ENCODE measurements around the gene FOXN4. TPM values are rescaled to one million over a fixed set of nuclear protein-coding genes. Genes with fewer than 3 reads are reported as not detected.

Gene FOXN4
- total and polyA plus RNA-seq, 9 of the 15 experiments (the other 6 are each of a cell fraction or from before 2014, with no cell fraction given): not detected

DNA sequence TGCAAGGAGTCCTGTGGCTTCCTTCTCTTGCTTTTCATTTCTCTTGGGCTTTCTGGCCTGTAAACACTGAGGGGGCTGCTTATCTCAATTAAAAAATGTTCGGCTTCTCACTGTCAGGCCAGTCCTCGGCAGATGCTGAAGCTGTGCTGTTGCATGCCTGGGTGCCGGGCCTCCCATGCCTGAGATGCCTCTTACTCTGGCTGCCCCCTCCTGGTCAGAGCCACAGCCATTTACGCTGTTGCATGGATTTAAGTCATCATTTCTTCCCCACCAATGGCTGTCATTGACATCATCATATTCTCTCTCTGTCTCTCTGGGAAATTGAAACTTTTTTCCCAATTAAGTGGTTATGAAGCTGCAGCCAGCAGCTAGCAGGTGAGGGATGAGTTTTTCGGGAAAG, 53.7 kb downstream of the FOXN4 start (continued):
- peak; percentile 54; the same call in 1 of the 2 replicates for TF ChIP-seq REST (IDR thresholded peaks at IDR 0.05; ENCODE audit: borderline replicate concordance)
- no peak for TF ChIP-seq REST (CRISPR knock-in tag; IDR thresholded peaks at IDR 0.05; ENCODE audit: low read depth)
- no peak for TF ChIP-seq ZNF277 (CRISPR knock-in tag; IDR thresholded peaks at IDR 0.05; ENCODE audit: borderline replicate concordance)
- peak in 1 of 2 experiments; percentile 63; a peak in 2 of 4 replicates for TF ChIP-seq RAD21 (CRISPR knock-in tag; conservative IDR thresholded peaks at IDR 0.05 in 1 of 2, IDR thresholded peaks at IDR 0.05 in 1 of 2)
- peak; percentile 47; the same call in 1 of the 2 replicates for TF ChIP-seq CEBPG (CRISPR knock-in tag; IDR thresholded peaks at IDR 0.05)
- no peak for TF ChIP-seq CEBPG (tag; conservative IDR thresholded peaks at IDR 0.05 in 1 of 2, IDR thresholded peaks at IDR 0.05 in 1 of 2)
- TF ChIP-seq, protein P1, sequence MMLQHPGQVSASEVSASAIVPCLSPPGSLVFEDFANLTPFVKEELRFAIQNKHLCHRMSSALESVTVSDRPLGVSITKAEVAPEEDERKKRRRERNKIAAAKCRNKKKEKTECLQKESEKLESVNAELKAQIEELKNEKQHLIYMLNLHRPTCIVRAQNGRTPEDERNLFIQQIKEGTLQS (IDR thresholded peaks at IDR 0.05): peak; percentile 29; the same call in 1 of the 2 replicates
- TF ChIP-seq, protein P1 (CRISPR knock-in tag; conservative IDR thresholded peaks at IDR 0.05): no peak
